ENCODE data around the gene PTPRN2.

- TF ChIP-seq JUND (IDR thresholded peaks at IDR 0.05; ENCODE audit: low read length) (no peak), POLR2A (IDR thresholded peaks at IDR 0.05; ENCODE audit: control extremely low read depth in 1 of 2, low read depth in 2 of 2, low read length in 2 of 2) (no peak)
Measured at GRCh38 chr7:158601090-158601489, 13.5 kb upstream of the PTPRN2 start.

Measured in H1 (cell line).